GM18508 (cell line): Measurements from ENCODE around the gene ZFYVE19.

Experiments used
- ATAC-seq: cut with Tn5 transposase; IDR thresholded peaks from one replicate; pipeline ENCODE4 v1.9.1; 2021; ENCODE audit warnings: moderate number of reproducible peaks; ENCODE audit not compliant: insufficient read depth, unreplicated experiment

ZFYVE19 gene

DNA sequence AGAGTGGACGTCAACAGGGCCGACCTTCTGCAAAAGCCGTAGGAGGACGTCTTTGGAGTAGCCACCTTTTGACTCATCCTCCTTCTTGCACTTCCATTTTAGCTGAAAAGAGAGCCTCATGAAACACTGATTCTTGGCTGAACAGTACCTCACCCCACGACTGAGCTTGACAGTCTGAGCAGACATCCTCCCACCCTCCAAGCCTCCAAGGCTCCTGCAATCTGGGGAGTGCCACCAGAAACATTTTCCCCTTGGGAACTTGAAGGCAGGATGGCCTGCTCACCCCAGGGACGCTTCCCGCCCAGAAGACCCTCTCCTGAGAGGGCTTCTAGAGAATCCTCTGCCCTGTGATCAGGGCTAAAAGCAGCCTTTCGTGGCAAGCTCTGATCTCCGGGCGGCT, 31.9 kb upstream of the ZFYVE19 start:
- no peak for ATAC-seq

DNA sequence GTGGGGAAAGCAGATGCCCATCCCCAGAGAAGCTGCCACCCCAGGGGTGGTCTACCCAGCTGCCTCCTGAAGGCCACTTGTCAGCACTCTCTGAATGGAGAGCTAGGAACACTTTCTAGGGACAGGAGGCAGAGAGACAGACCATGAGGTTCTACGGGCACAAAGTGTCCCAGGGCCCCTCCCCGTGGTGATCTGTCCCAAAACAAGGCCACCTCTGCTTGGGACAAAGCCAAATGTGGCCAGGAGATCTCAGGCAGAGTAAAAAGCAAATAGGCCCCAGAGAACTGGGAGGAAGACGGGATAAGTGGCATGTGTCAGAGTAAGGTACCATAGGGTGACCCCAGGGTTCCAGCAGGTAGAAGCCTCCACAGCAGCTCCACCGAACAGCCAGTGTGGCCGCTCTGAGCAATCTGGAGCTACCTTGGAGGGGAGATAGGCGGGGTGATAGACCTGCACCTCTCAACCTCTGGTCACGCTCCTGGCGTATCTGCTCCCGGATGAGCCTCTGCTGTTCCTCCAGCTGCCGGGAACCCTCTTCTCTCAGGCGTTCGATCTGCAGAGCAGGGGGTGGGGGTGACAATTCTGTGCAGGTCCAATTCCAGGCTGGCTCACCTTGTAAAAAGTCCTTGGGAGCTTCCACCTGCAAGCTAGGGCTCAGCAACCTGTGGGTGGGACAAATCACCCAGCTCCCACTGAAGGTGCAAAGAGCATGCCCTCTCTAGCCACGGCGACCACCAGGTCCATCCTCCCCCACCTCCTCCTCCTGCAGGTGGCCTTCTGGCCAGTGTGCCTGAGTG, 31.0 kb upstream of the ZFYVE19 start:
- no peak for ATAC-seq

DNA sequence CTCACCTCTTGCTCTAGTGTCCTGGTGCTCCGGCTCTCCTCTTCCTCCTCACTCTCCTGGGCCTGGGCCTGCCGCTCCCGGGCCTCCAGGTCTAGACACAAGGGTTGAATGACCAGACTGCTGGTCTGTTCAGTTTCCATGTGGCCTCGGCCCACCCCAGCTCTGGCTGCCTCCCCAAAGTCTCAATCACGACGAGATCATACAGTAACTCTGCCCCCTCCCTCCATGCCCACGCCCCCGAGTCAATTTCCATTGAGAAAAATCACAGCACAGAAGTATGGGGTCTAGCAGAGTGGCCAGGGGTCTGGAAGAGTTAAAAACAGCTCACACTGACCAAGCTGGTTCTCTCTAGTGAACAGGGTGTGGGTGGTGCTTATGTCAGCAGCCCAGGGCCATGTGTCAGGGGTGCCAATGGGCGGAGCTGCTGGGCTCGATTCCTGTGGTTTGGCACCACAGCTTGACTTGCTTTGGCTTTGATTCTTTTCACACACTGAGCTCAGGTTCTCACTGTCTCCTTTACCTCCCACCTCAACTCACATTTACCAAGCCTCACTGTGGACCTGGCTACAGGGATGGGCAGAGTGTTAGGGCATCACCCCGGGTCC, 30.2 kb upstream of the ZFYVE19 start:
- no peak for ATAC-seq

GRCh38 chr15:40782609-40783227, 24.2 kb upstream of the ZFYVE19 start:
- ATAC-seq = no peak

DNA sequence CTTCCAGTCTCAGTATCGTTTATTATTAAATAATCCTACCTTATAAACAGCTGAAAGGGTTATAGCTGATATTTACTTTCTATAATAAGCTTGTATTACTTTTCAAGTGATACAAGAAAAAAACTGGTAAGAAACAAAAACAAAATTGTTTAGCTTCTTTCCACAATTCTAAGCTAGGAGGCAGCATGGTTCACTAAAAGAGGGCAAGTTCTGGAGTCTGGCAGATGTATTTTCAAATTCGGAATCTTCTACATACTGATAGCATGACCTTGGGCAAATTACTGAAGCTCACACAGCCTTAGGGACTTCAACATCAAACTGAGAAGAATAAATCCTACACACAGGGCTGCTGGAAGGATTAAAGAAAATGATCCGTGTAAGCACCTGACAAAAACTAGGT, 21.7 kb upstream of the ZFYVE19 start:
- ATAC-seq = no peak

- ATAC-seq = no peak
Measured at GRCh38 chr15:40785814-40786213, 21.1 kb upstream of the ZFYVE19 start.

DNA sequence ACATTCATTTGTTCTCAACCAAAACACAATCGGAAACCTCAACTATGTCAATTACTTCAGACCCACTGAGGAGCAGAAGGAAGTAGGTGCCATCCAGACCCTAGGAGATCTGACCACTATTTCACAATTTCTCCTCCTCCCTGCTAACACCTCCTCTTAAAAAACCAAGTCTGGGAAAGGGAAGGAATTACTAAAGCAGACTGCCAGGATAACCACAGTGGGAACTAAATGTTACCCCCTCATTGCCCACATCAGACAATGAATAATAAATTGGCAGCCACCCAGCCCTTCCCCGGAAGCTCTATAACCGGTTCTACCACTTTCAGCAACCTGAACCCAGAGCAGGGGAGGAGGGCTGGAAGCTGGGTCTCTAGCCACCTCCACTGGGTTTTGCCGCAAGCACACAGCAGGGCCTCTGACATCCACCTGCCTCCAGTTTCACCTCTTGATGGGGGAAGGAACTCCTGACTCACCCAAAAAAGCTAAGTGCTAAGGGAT, 19.5 kb upstream of the ZFYVE19 start:
- no peak for ATAC-seq

DNA sequence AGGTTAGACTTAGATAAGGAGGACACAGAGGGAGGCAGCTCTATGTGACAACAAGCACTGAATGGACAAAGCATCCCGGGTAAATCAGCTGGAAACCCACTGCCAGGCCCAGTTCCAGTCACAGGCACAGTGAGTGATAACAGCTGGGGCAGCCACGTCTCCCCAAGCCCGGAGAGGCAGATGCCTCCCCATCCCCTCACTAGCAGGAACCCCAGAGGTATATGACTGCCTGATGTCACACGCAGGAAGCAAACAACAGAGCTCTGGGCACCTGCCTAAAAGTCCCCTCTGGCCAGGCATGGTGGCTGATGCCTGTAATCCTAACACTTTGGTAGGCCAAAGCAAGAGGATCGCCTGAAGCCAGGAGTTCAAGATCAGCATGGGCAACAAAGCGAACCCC, 18.9 kb upstream of the ZFYVE19 start:
- no peak for ATAC-seq

- ATAC-seq = no peak
Measured at GRCh38 chr15:40789119-40789518, 17.8 kb upstream of the ZFYVE19 start.

DNA sequence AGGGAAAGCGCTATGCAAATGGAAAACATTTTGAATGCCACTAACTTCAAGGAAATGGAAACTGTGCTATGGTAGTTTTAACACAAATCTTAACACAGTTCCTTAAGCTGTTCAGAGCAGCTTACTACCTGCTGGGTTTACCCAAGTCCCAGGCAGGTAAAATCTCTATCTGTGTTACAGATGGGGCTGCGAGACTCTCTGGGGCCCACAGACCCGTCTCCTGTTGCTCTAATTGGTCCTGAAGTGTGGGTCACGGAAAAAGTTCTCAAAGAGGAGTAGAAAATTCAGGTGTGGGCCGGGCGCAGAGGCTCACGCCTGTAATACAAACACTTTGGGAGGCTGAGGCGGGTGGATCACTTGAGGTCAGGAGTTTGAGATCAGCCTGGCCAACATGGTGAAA, 16.9 kb upstream of the ZFYVE19 start:
- ATAC-seq = no peak

GRCh38 chr15:40790718-40791117, 16.2 kb upstream of the ZFYVE19 start:
- ATAC-seq = no peak

DNA sequence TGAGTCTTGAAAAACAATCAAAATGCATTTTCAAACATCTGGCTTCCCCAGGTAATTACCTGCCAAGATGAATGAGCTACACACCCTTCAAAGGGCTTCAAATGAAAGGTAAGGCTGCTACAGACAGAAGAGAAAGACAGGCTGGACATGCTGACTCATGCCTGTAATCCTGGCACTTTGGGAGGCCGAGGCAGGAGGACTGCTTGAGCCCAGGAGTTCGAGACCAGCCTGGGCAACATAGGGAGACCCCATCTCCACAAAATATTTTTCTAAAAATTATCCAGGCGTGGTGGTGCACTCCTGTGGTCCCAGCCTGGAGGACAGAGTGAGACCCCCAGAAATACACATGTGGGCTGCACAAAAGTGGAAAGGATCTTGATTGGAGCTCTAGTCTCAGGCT, 14.5 kb upstream of the ZFYVE19 start:
- no peak for ATAC-seq

DNA sequence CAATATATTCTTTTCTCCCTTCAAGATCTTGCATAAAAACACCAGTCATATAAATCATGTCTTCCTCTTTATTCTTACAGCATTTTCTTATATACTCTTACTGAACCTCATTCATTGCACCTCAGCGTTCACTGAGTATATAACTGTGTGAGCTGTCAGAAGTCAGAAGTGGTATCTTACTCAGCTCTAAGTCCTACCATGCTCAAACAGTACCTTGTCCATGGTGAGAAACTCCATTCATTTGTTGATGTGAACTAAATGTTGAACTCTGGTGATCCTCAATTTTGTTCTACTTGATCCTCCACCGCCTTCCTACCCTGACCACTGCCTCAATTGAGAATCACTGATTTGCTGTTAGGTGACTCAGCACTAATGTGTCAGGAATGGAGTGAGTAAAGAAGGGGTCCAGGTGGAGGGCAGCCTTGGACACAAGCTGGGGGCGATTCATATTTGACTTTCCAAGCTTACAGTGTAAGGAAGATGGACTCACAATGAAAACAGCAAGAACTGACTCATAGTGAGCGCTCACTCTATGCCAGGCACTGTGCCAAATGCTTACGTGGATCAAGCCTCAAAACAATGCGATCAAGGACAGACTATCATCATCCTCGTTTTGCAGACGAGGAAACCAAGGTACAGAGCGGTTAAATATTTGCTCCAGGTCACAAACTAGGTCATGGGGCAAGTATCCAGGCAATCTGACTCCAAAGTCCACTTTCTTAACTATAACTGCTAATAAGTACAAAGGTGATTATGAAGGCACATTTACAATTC, 13.5 kb upstream of the ZFYVE19 start:
- ATAC-seq = no peak

GRCh38 chr15:40796041-40796440, 10.8 kb upstream of the ZFYVE19 start:
- no peak for ATAC-seq

GRCh38 chr15:40796512-40796911, 10.4 kb upstream of the ZFYVE19 start:
- ATAC-seq = no peak

GRCh38 chr15:40799523-40799922, 7.4 kb upstream of the ZFYVE19 start:
- ATAC-seq = no peak

DNA sequence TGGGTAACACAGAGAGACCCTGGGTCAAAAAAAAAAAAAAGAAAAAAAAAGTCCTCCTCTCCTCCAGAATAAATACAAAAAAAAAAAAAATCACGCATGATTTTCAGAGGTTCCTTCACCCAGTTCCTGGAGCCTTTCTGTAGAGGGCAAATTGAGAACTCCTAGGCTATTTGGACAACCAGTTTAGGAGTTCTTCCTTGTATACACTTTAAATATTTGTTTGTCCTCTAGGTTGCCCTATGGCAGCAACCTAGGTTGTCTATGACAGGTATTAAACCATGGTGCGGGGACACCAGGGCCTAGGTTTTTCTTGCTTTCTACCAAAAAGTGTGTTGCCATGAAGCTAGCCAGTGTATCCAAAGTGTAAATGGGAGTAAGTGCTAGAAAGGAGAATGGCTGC, 3.8 kb upstream of the ZFYVE19 start:
- ATAC-seq = no peak

DNA sequence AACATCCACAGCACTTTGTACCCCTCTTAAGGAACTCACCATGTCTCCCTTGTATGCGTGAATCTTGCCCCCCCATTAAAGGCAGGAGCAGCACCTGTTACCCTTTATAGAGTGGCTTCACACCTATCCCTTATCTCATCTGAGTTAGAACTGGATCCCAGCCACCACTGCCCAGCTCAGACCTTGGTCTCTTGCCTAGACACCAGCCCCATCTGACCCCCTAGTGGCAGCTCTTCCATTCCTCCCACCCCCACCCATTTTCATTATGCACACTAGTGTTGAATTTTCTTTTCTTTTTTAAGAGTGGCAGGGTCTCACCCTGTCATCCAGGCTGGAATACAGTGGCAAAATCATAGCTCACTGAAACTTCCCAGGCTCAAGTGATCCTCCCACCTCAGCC, 3.2 kb upstream of the ZFYVE19 start:
- no peak for ATAC-seq

- no peak for ATAC-seq
Measured at GRCh38 chr15:40806672-40807027, 239 bp upstream of the ZFYVE19 start.

GRCh38 chr15:40807888-40808461, 1.1 kb downstream of the ZFYVE19 start:
- no peak for ATAC-seq
